ENCODE measurements around the gene OR52K2. TPM values are rescaled to one million over a fixed set of nuclear protein-coding genes. Genes with fewer than 3 reads are reported as not detected.
"Not testable (repeated sequence)": the region's sequence is repeated elsewhere in the genome, so short reads cannot be mapped to it uniquely, and the experiment has no call there.

OR52K2 gene
- not detected for total RNA-seq

- Mint-ChIP-seq H3K9me3 (no peaks in the 10 kb centered on the region), H3K27ac (no peak within 1 kb of the TSS), H3K36me3 (ENCODE audit: low read depth) (no peaks in the 10 kb centered on the region), H3K27me3 (peaks cover 4% of the 10 kb centered on the region), H3K4me1 (no peaks in the 10 kb centered on the region), H3K4me3 (no peak within 1 kb of the TSS)
- no peak for ATAC-seq (replicated peaks)
Measured at GRCh38 chr11:4448995-4449394, at the start of gene OR52K2. OR52K2 (plus strand) TSS chr11:4449295; CDS start chr11:4449340, 45 bp downstream.

- H3K27me3 Mint-ChIP-seq, result not testable (repeated sequence)
Measured at GRCh38 chr11:4406206-4406605, 42.9 kb upstream of the OR52K2 start.

GRCh38 chr11:4416306-4416705, 32.8 kb upstream of the OR52K2 start:
- no peak for ATAC-seq (replicated peaks)
- Mint-ChIP-seq H3K36me3 (ENCODE audit: low read depth) (no peaks in the 10 kb centered on the region), H3K4me3 (no peak overlapping the region), H3K27ac (no peak overlapping the region), H3K9me3 (no peaks in the 10 kb centered on the region), H3K27me3 (peaks cover 9% of the 10 kb centered on the region), H3K4me1 (no peaks in the 10 kb centered on the region)

More at GRCh38 chr11:4406206-4406605, 42.9 kb upstream of the OR52K2 start:
- H3K4me1 Mint-ChIP-seq; H3K9me3 Mint-ChIP-seq; ATAC-seq (replicated peaks); H3K4me3 Mint-ChIP-seq; H3K27ac Mint-ChIP-seq; H3K36me3 Mint-ChIP-seq (ENCODE audit: low read depth): not testable (repeated sequence)

GRCh38 chr11:4416816-4417215, 32.3 kb upstream of the OR52K2 start:
- Mint-ChIP-seq H3K27me3 (peaks cover 10% of the 10 kb centered on the region), H3K27ac (no peak overlapping the region), H3K4me3 (no peak overlapping the region), H3K4me1 (no peaks in the 10 kb centered on the region), H3K36me3 (ENCODE audit: low read depth) (no peaks in the 10 kb centered on the region), H3K9me3 (no peaks in the 10 kb centered on the region)
- ATAC-seq (replicated peaks), result no peak

- no peaks in the 10 kb centered on the region for H3K9me3 Mint-ChIP-seq
- no peak for ATAC-seq (replicated peaks)
- H3K36me3 Mint-ChIP-seq (ENCODE audit: low read depth), result no peaks in the 10 kb centered on the region
- no peak overlapping the region for H3K27ac Mint-ChIP-seq
- H3K27me3 Mint-ChIP-seq, result peaks cover 14% of the 10 kb centered on the region
- H3K4me3 Mint-ChIP-seq, result no peak overlapping the region
- no peaks in the 10 kb centered on the region for H3K4me1 Mint-ChIP-seq
Measured at GRCh38 chr11:4418403-4418802, 30.7 kb upstream of the OR52K2 start.

- Mint-ChIP-seq H3K36me3 (ENCODE audit: low read depth) (no peaks in the 10 kb centered on the region), H3K27me3 (peaks cover 4% of the 10 kb centered on the region), H3K4me1 (no peaks in the 10 kb centered on the region), H3K9me3 (no peaks in the 10 kb centered on the region), H3K4me3 (no peak overlapping the region), H3K27ac (no peak overlapping the region)
- no peak for ATAC-seq (replicated peaks)
Measured at GRCh38 chr11:4430051-4430450, 19.0 kb upstream of the OR52K2 start.

GRCh38 chr11:4433856-4434255, 15.2 kb upstream of the OR52K2 start:
- no peak for ATAC-seq (replicated peaks)
- Mint-ChIP-seq H3K27ac (no peak overlapping the region), H3K9me3 (peaks cover under 1% of the 10 kb centered on the region), H3K27me3 (peaks cover 17% of the 10 kb centered on the region), H3K4me1 (no peaks in the 10 kb centered on the region), H3K4me3 (no peak overlapping the region), H3K36me3 (ENCODE audit: low read depth) (no peaks in the 10 kb centered on the region)

GRCh38 chr11:4436411-4436810, 12.7 kb upstream of the OR52K2 start:
- H3K4me3 Mint-ChIP-seq, result no peak overlapping the region
- H3K4me1 Mint-ChIP-seq, result no peaks in the 10 kb centered on the region
- peaks cover 4% of the 10 kb centered on the region for H3K9me3 Mint-ChIP-seq
- no peak for ATAC-seq (replicated peaks)
- H3K27me3 Mint-ChIP-seq, result peaks cover 18% of the 10 kb centered on the region
- no peak overlapping the region for H3K27ac Mint-ChIP-seq
- H3K36me3 Mint-ChIP-seq (ENCODE audit: low read depth), result no peaks in the 10 kb centered on the region

GRCh38 chr11:4441515-4441914, 7.6 kb upstream of the OR52K2 start:
- H3K4me1 Mint-ChIP-seq, result no peaks in the 10 kb centered on the region
- no peaks in the 10 kb centered on the region for H3K36me3 Mint-ChIP-seq (ENCODE audit: low read depth)
- H3K4me3 Mint-ChIP-seq, result no peak overlapping the region
- peaks cover 4% of the 10 kb centered on the region for H3K9me3 Mint-ChIP-seq
- peaks cover 18% of the 10 kb centered on the region for H3K27me3 Mint-ChIP-seq
- H3K27ac Mint-ChIP-seq, result no peak overlapping the region
- no peak for ATAC-seq (replicated peaks)

- Mint-ChIP-seq H3K9me3 (peaks cover 4% of the 10 kb centered on the region), H3K36me3 (ENCODE audit: low read depth) (no peaks in the 10 kb centered on the region), H3K27me3 (peaks cover 11% of the 10 kb centered on the region), H3K27ac (no peak overlapping the region), H3K4me3 (no peak overlapping the region), H3K4me1 (no peaks in the 10 kb centered on the region)
- no peak for ATAC-seq (replicated peaks)
Measured at GRCh38 chr11:4443232-4443891, 5.7 kb upstream of the OR52K2 start.

GRCh38 chr11:4453118-4453517, 4.0 kb downstream of the OR52K2 start:
- Mint-ChIP-seq H3K27me3 (peaks cover 6% of the 10 kb centered on the region), H3K4me1 (peaks cover 4% of the 10 kb centered on the region), H3K27ac (no peak overlapping the region), H3K9me3 (peaks cover 3% of the 10 kb centered on the region), H3K36me3 (ENCODE audit: low read depth) (no peaks in the 10 kb centered on the region), H3K4me3 (no peak overlapping the region)
- ATAC-seq (replicated peaks), result no peak

- Mint-ChIP-seq H3K4me3 (no peak overlapping the region), H3K27ac (no peak overlapping the region), H3K36me3 (ENCODE audit: low read depth) (no peaks in the 10 kb centered on the region), H3K27me3 (peaks cover 6% of the 10 kb centered on the region), H3K4me1 (peaks cover 4% of the 10 kb centered on the region), H3K9me3 (peaks cover 3% of the 10 kb centered on the region)
- ATAC-seq (replicated peaks), result no peak
Measured at GRCh38 chr11:4454021-4454420, 4.9 kb downstream of the OR52K2 start.

- peaks cover 3% of the 10 kb centered on the region for H3K9me3 Mint-ChIP-seq
- ATAC-seq (replicated peaks), result no peak
- H3K4me3 Mint-ChIP-seq, result no peak overlapping the region
- no peaks in the 10 kb centered on the region for H3K36me3 Mint-ChIP-seq (ENCODE audit: low read depth)
- no peak overlapping the region for H3K27ac Mint-ChIP-seq
- peaks cover 6% of the 10 kb centered on the region for H3K27me3 Mint-ChIP-seq
- H3K4me1 Mint-ChIP-seq, result peaks cover 8% of the 10 kb centered on the region
Measured at GRCh38 chr11:4455419-4455818, 6.3 kb downstream of the OR52K2 start.

- H3K9me3 Mint-ChIP-seq, result peaks cover 14% of the 10 kb centered on the region
- no peaks in the 10 kb centered on the region for H3K36me3 Mint-ChIP-seq (ENCODE audit: low read depth)
- no peak overlapping the region for H3K27ac Mint-ChIP-seq
- H3K4me1 Mint-ChIP-seq, result peaks cover 8% of the 10 kb centered on the region
- H3K4me3 Mint-ChIP-seq, result no peak overlapping the region
- no peak for ATAC-seq (replicated peaks)
- H3K27me3 Mint-ChIP-seq, result peaks cover 18% of the 10 kb centered on the region
Measured at GRCh38 chr11:4459500-4459899, 10.4 kb downstream of the OR52K2 start.

- Mint-ChIP-seq H3K9me3 (peaks cover 19% of the 10 kb centered on the region), H3K4me1 (peaks cover 8% of the 10 kb centered on the region), H3K27me3 (peaks cover 23% of the 10 kb centered on the region), H3K27ac (no peak overlapping the region), H3K36me3 (ENCODE audit: low read depth) (no peaks in the 10 kb centered on the region), H3K4me3 (no peak overlapping the region)
- ATAC-seq (replicated peaks), result no peak
Measured at GRCh38 chr11:4460151-4460550, 11.1 kb downstream of the OR52K2 start.

Measured in activated T-helper 17 cell treated with anti-CD3 and anti-CD28 coated beads, Interleukin-2, amount 50 U/mL, for 72 hours (primary cell).